Breast epithelium (tissue), 4 donors: ENCODE measurements around the gene PPM1H. TPM values are rescaled to one million over a fixed set of nuclear protein-coding genes. Genes with fewer than 3 reads are reported as not detected.

Experiments
- DNase-seq, 2 donors: peaks; one replicate each; pipeline ENCODE4 v3.0.0-alpha.2; 2019; ENCODE audit warnings: low spot score in 2 of 2
- H3K27ac ChIP-seq, 2 donors: fragments of 200-600 bp; sonication (generic) in 1 of 2; one replicate each; pipeline ENCODE4 v1.5.1; 2016 to 2019; ENCODE audit warnings: mild to moderate bottlenecking in 1 of 2
- H3K27me3 ChIP-seq, 2 donors: fragments of 200-600 bp; sonication (generic) in 1 of 2; one replicate each; pipeline versions ENCODE4 v1.5.1 to v1.6.0; 2017 to 2019; ENCODE audit warnings: control low read depth in 1 of 2, mild to moderate bottlenecking in 1 of 2
- H3K36me3 ChIP-seq: fragments of 200-600 bp; one replicate; pipeline ENCODE4 v1.5.1; 2019
- H3K4me1 ChIP-seq, 2 donors: fragments of 200-600 bp; sonication (generic); one replicate each; pipeline ENCODE4 v1.5.1; 2016 to 2019; ENCODE audit warnings: control low read depth in 1 of 2
- H3K4me3 ChIP-seq, 3 donors: fragments of 200-600 bp; sonication (generic); 1 replicate in 2 of 3; 2 replicates in 1 of 3; pipeline ENCODE4 v1.5.1; 2016 to 2019; ENCODE audit warnings: mild to moderate bottlenecking in 3 of 3, moderate library complexity in 2 of 3
- H3K9me3 ChIP-seq, 2 donors: fragments of 200-600 bp; sonication (generic) in 1 of 2; one replicate each; pipeline ENCODE4 v1.5.1; 2016 to 2019; ENCODE audit warnings: control low read depth in 1 of 2
- CTCF ChIP-seq, 3 donors: fragments of 450-650 bp; IDR thresholded peaks; one replicate each; pipeline ENCODE4 v1.5.1; 2016 to 2017; ENCODE audit warnings: antibody characterized with exemption in 3 of 3, mild to moderate bottlenecking in 3 of 3, moderate library complexity in 3 of 3
- POLR2A ChIP-seq: fragments of 450-650 bp; IDR thresholded peaks from one replicate; pipeline ENCODE4 v1.6.1; 2016; ENCODE audit warnings: antibody characterized with exemption, mild to moderate bottlenecking, moderate library complexity
- POLR2AphosphoS5 ChIP-seq, 3 donors: sonication (generic); formaldehyde crosslinking; IDR thresholded peaks; one replicate each; pipeline ENCODE4 v1.6.1; 2017; ENCODE audit warnings: antibody characterized with exemption in 3 of 3
- intact Hi-C: fragments of 100-400 bp; cut with DNase I; formaldehyde crosslinking; loops from one replicate; pipeline ENCODE4 v1.15.1; 2023; ENCODE audit warnings: low total_unique reads
- total RNA-seq, 3 donors: library from RNA; depleted of rRNA; stranded (reverse); fragments of >200 nt; gene quantifications; one replicate each; pipeline ENCODE4 v1.1.0, GENCODE V29; 2016

Gene PPM1H
- total RNA-seq, 3 donors from 2014 or later = 2.2 to 15.4 (median 13.5) TPM

GRCh38 chr12:62722971-62723680 is 211.8 kb downstream of the PPM1H start:
- TF ChIP-seq CTCF (IDR thresholded peaks at IDR 0.05) (no peak), POLR2AphosphoS5 (IDR thresholded peaks at IDR 0.05) (no peak), POLR2A (no peak)

GRCh38 chr12:62720661-62721330 is 214.2 kb downstream of the PPM1H start:
- peaks cover 6 to 11% of the 10 kb centered on the region in 2 donors for H3K4me1 ChIP-seq
- no peaks in the 10 kb centered on the region for H3K27me3 ChIP-seq
- peak overlapping the region; percentile 68 to 90 for H3K27ac ChIP-seq
- H3K4me3 ChIP-seq = no peak overlapping the region
- peak in 1 of 2 donors; percentile 39 for DNase-seq
- H3K9me3 ChIP-seq = no peaks in the 10 kb centered on the region
- intact Hi-C loops = loop anchor here (10.0 kb wide), 1 partner anchor 76 kb away; no protein-coding TSS in a partner anchor
- H3K36me3 ChIP-seq = no peaks in the 10 kb centered on the region
- TF ChIP-seq POLR2AphosphoS5 (IDR thresholded peaks at IDR 0.05) (peak in 1 of 3 donors; percentile 26), POLR2A (no peak)

More at GRCh38 chr12:62722971-62723680, 211.8 kb downstream of the PPM1H start:
- H3K27me3 ChIP-seq = no peaks in the 10 kb centered on the region
- no peak overlapping the region for H3K4me3 ChIP-seq
- H3K27ac ChIP-seq = peak overlapping the region; percentile 90
- no peaks in the 10 kb centered on the region for H3K36me3 ChIP-seq
- H3K9me3 ChIP-seq = no peaks in the 10 kb centered on the region
- no peak for DNase-seq
- peaks cover 6% of the 10 kb centered on the region in 2 donors for H3K4me1 ChIP-seq
- intact Hi-C loops = loop anchor here (10.0 kb wide), 1 partner anchor 78 kb away; no protein-coding TSS in a partner anchor

- H3K27ac ChIP-seq = peak overlapping the region; percentile 23 to 90
- H3K36me3 ChIP-seq = no peaks in the 10 kb centered on the region
- no peaks in the 10 kb centered on the region for H3K9me3 ChIP-seq
- DNase-seq = no peak
- H3K4me3 ChIP-seq = no peak overlapping the region
- H3K27me3 ChIP-seq = no peaks in the 10 kb centered on the region
- TF ChIP-seq CTCF (IDR thresholded peaks at IDR 0.05) (no peak), POLR2AphosphoS5 (IDR thresholded peaks at IDR 0.05) (no peak), POLR2A (no peak)
- intact Hi-C loops = loop anchor here (10.0 kb wide), 1 partner anchor 75 kb away; no protein-coding TSS in a partner anchor
- H3K4me1 ChIP-seq = peaks cover 10% of the 10 kb centered on the region in 2 donors
Observed at GRCh38 chr12:62720025-62720424, 214.9 kb downstream of the PPM1H start.

- H3K27ac ChIP-seq = no peak overlapping the region
- DNase-seq = no peak
- intact Hi-C loops = no loop called here
Observed at GRCh38 chr12:62718762-62719426, 216.1 kb downstream of the PPM1H start.

More at GRCh38 chr12:62718762-62719426, 216.1 kb downstream of the PPM1H start:
- TF ChIP-seq POLR2A (no peak), CTCF (IDR thresholded peaks at IDR 0.05) (no peak), POLR2AphosphoS5 (IDR thresholded peaks at IDR 0.05) (no peak)
- no peak overlapping the region for H3K4me3 ChIP-seq
- peaks cover 6 to 14% of the 10 kb centered on the region in 2 donors for H3K4me1 ChIP-seq
- H3K27me3 ChIP-seq = no peaks in the 10 kb centered on the region
- H3K9me3 ChIP-seq = no peaks in the 10 kb centered on the region
- H3K36me3 ChIP-seq = no peaks in the 10 kb centered on the region
